HCT116 (cell line): ENCODE data around the gene CNOT10. TPM values are rescaled to one million over a fixed set of nuclear protein-coding genes. Genes with fewer than 3 reads are reported as not detected.
"Not testable (repeated sequence)": the region's sequence is repeated elsewhere in the genome, so short reads cannot be mapped to it uniquely, and the experiment has no call there.

Source experiments
- ATAC-seq: fragments of 200-7000 bp; cut with Tn5 transposase; 2 replicates; pipeline ENCODE4 v1.9.1; 2020; ENCODE audit warnings: mild to moderate bottlenecking, moderate library complexity
- BruUV-seq: library from RNA; stranded (reverse); fragments of 400-500 nt; replicated peaks from 2 replicates; lab custom pipeline; 2021; lab: Mats Ljungman, UMichigan
- CTCF ChIA-PET: fragments of 300-600 bp; sonication (Branson Sonifier 250); formaldehyde crosslinking; loops from one replicate; lab custom pipeline; 2021; ENCODE audit warnings: antibody characterized with exemption; lab: Charles Lee
- POLR2A ChIA-PET: fragments of 300-600, 350-600 bp; sonication (Branson Sonifier 250); formaldehyde crosslinking; loops from one replicate; lab custom pipeline; 2021; ENCODE audit warnings: antibody characterized with exemption; lab: Charles Lee
- RAD21 ChIA-PET, 2 experiments: fragments of 300-600 bp; sonication (Branson Sonifier 250); formaldehyde crosslinking; loops; one replicate each; lab custom pipeline; 2023; ENCODE audit warnings: low total read pairs in 2 of 2; ENCODE audit not compliant: uncharacterized antibody in 2 of 2, unreplicated experiment in 2 of 2, low non-redundant PET in 1 of 2; lab: Charles Lee
- DNase-seq: peaks from one replicate; pipeline ENCODE4 v3.0.0-alpha.2; 2010; ENCODE audit warnings: low read depth, low spot score
- H2AFZ ChIP-seq: fragments of 200-600 bp; shearing (Covaris generic), sonication (generic); 2 replicates; pipeline ENCODE4 v1.6.1; 2017; ENCODE audit warnings: low read depth, mixed run types, mixed read lengths, antibody characterized with exemption, low read length; ENCODE audit not compliant: poor library complexity, severe bottlenecking
- H3K27ac ChIP-seq: 2 replicates; pipeline ENCODE4 v1.5.1; 2012; ENCODE audit warnings: low read depth, low read length
- H3K27me3 ChIP-seq: fragments of 200-600 bp; sonication (generic); 2 replicates; pipeline ENCODE4 v1.6.1; 2016; ENCODE audit warnings: mixed run types, low read length, mixed read lengths; ENCODE audit not compliant: insufficient read depth
- H3K36me3 ChIP-seq, 2 experiments: fragments of 200-500 bp in 1 of 2; fragments of 200-600 bp in 1 of 2; sonication (Bioruptor generic) in 1 of 2; sonication (generic) in 1 of 2; 2 replicates each; pipeline versions ENCODE4 v1.5.1 to v1.6.1; 2014 to 2016; ENCODE audit warnings: low read length in 2 of 2, inconsistent platforms in 1 of 2, mixed read lengths in 1 of 2, mixed run types in 1 of 2; ENCODE audit not compliant: insufficient read depth in 2 of 2, control insufficient read depth in 1 of 2
- H3K4me1 ChIP-seq, 2 experiments: fragments of 200-600 bp in 1 of 2; sonication (generic) in 1 of 2; 2 replicates each; pipeline versions ENCODE4 v1.5.1 to v1.6.1; 2012 to 2017; ENCODE audit warnings: low read length in 2 of 2, inconsistent platforms in 1 of 2, mild to moderate bottlenecking in 1 of 2, mixed read lengths in 1 of 2, mixed run types in 1 of 2, moderate library complexity in 1 of 2; ENCODE audit not compliant: insufficient read depth in 2 of 2, control insufficient read depth in 1 of 2
- H3K4me2 ChIP-seq: fragments of 200-600 bp; sonication (generic); 2 replicates; pipeline ENCODE4 v1.6.1; 2017; ENCODE audit warnings: mixed run types, low read length, mixed read lengths
- H3K4me3 ChIP-seq, 2 experiments: fragments of 200-600 bp in 1 of 2; sonication (generic) in 1 of 2; replicated peaks in 1 of 2; 2 replicates each; pipeline ENCODE4 v1.5.1; 2011 to 2016; ENCODE audit warnings: low read length in 2 of 2, control low read depth in 1 of 2, low read depth in 1 of 2, mild to moderate bottlenecking in 1 of 2, mixed read lengths in 1 of 2, mixed run types in 1 of 2
- H3K79me2 ChIP-seq: fragments of 200-600 bp; sonication (generic); 2 replicates; pipeline ENCODE4 v1.6.1; 2017; ENCODE audit warnings: mild to moderate bottlenecking, mixed run types, low read length, moderate library complexity, mixed read lengths; ENCODE audit not compliant: insufficient read depth
- H3K9ac ChIP-seq: fragments of 200-600 bp; sonication (generic); 2 replicates; pipeline ENCODE4 v1.6.1; 2016; ENCODE audit warnings: low read length, mixed read lengths
- H3K9me2 ChIP-seq: fragments of 200-600 bp; sonication (generic), shearing (Covaris generic); 2 replicates; pipeline ENCODE4 v1.6.1; 2017; ENCODE audit warnings: mixed run types, mild to moderate bottlenecking, moderate library complexity; ENCODE audit not compliant: insufficient read depth
- H3K9me3 ChIP-seq, 2 experiments: fragments of 200-500 bp in 1 of 2; fragments of 200-600 bp in 1 of 2; sonication (Bioruptor generic) in 1 of 2; sonication (generic) in 1 of 2; 2 replicates each; pipeline ENCODE4 v1.6.1; 2014 to 2017; ENCODE audit warnings: low read length in 2 of 2, mixed read lengths in 2 of 2, inconsistent platforms in 1 of 2, low read depth in 1 of 2, mild to moderate bottlenecking in 1 of 2, mixed run types in 1 of 2, moderate library complexity in 1 of 2; ENCODE audit not compliant: control insufficient read depth in 1 of 2, insufficient read depth in 1 of 2
- H4K20me1 ChIP-seq: fragments of 200-600 bp; sonication (generic), shearing (Covaris generic); 2 replicates; pipeline ENCODE4 v1.6.1; 2017; ENCODE audit warnings: mixed run types, mild to moderate bottlenecking, moderate library complexity; ENCODE audit not compliant: insufficient read depth
- CBX3 ChIP-seq: IDR thresholded peaks from 2 replicates; pipeline ENCODE4 v1.6.1; 2012; ENCODE audit warnings: low read depth
- CEBPB ChIP-seq: IDR thresholded peaks from 2 replicates; pipeline ENCODE4 v1.6.1; 2012; ENCODE audit warnings: low read depth
- EGR1 ChIP-seq: IDR thresholded peaks from 2 replicates; pipeline ENCODE4 v1.6.1; 2012; ENCODE audit warnings: low read depth
- EZH2phosphoT487 ChIP-seq: fragments of 200-600 bp; IDR thresholded peaks from 2 replicates; pipeline ENCODE4 v1.6.1; 2018; ENCODE audit warnings: antibody characterized with exemption, borderline replicate concordance
- POLR2A ChIP-seq: IDR thresholded peaks from 2 replicates; pipeline ENCODE4 v1.7.0; 2011; ENCODE audit warnings: borderline replicate concordance; ENCODE audit not compliant: insufficient read depth, insufficient read length; ENCODE audit errors: extremely low read depth
- POLR2AphosphoS5 ChIP-seq: IDR thresholded peaks from 2 replicates; pipeline ENCODE4 v1.6.1; 2011; ENCODE audit warnings: mild to moderate bottlenecking, low read depth, low read length, moderate library complexity
- RAD21 ChIP-seq: IDR thresholded peaks from 2 replicates; pipeline ENCODE4 v1.6.1; 2012; ENCODE audit warnings: low read depth, mild to moderate bottlenecking
- SRF ChIP-seq: IDR thresholded peaks from 2 replicates; pipeline ENCODE4 v1.6.1; 2012; ENCODE audit warnings: low read depth
- ZBTB33 ChIP-seq: IDR thresholded peaks from 2 replicates; pipeline ENCODE4 v1.6.1; 2011; ENCODE audit warnings: mild to moderate bottlenecking, low read length, moderate library complexity; ENCODE audit not compliant: insufficient replicate concordance; ENCODE audit errors: extremely low read depth
- ZFX ChIP-seq: fragments of 450-650 bp; IDR thresholded peaks from 2 replicates; pipeline ENCODE4 v1.6.1; 2017
- ZNF274 ChIP-seq: fragments of 200-500 bp; sonication (Bioruptor generic); IDR thresholded peaks from 2 replicates; pipeline ENCODE4 v1.6.1; 2014; ENCODE audit warnings: mild to moderate bottlenecking, low read depth, low read length, inconsistent platforms
- intact Hi-C: fragments of 100-400 bp; cut with micrococcal nuclease; formaldehyde crosslinking; loops from 2 replicates; pipeline ENCODE4 v1.10.0; 2022
- total RNA-seq: library from RNA; stranded (reverse); gene quantifications from one replicate; pipeline ENCODE4 v1.2.1, GENCODE V29; 2021; ENCODE audit not compliant: unreplicated experiment
- TF ChIP-seq, protein P1 (sequence below): IDR thresholded peaks from 2 replicates; pipeline ENCODE4 v1.6.1; 2012
- TF ChIP-seq, protein P2 (sequence below), 3 experiments: fragments of 200-600 bp in 1 of 3; sonication (generic) in 1 of 3; IDR thresholded peaks in 2 of 3; conservative IDR thresholded peaks in 1 of 3; 2 replicates each; pipeline ENCODE4 v1.5.1; 2012 to 2017; ENCODE audit warnings: low read depth in 2 of 3, low read length in 2 of 3, antibody characterized with exemption in 1 of 3, borderline replicate concordance in 1 of 3, control low read depth in 1 of 3, mild to moderate bottlenecking in 1 of 3, mixed read lengths in 1 of 3, mixed run types in 1 of 3, moderate library complexity in 1 of 3; ENCODE audit not compliant: insufficient read depth in 1 of 3

CNOT10 gene
- total RNA-seq, 1 experiment from 2014 or later: 47.4 TPM

DNA sequence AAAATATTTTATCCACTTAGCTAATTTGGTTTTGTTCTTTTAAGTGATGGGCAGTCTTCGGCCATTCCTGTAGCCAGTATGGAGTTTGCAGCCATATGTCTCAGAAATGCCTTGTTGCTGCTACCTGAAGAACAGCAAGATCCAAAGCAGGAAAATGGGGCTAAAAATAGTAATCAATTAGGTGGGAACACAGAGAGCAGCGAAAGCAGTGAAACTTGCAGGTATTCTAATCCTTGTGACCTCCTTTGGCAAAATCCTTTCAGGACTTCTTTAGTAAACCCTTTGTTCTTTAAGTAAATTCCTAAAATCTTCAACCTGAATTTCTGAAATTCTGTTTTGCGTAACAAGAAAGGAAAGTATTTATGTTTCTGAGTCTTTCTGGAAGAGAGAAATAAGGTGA is 49.8 kb downstream of the CNOT10 start (continued):
- TF ChIP-seq, protein P1, sequence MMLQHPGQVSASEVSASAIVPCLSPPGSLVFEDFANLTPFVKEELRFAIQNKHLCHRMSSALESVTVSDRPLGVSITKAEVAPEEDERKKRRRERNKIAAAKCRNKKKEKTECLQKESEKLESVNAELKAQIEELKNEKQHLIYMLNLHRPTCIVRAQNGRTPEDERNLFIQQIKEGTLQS: no peak
- TF ChIP-seq POLR2A (no peak), CEBPB (no peak), EGR1 (no peak), POLR2AphosphoS5 (no peak), ZFX (no peak)

GRCh38 chr3:32743470-32743869 is 58.5 kb downstream of the CNOT10 start:
- intact Hi-C loops, H4K20me1 ChIP-seq, H3K79me2 ChIP-seq, BruUV-seq, H3K9ac ChIP-seq, H3K9me2 ChIP-seq, CTCF ChIA-PET, H3K4me2 ChIP-seq, RAD21 ChIA-PET, POLR2A ChIA-PET, ATAC-seq, H3K36me3 ChIP-seq, H2AFZ ChIP-seq, H3K4me3 ChIP-seq, H3K27me3 ChIP-seq, H3K9me3 ChIP-seq, DNase-seq, H3K4me1 ChIP-seq, H3K27ac ChIP-seq: not testable (repeated sequence)

- Histone ChIP-seq H3K27me3 (no peaks in the 10 kb centered on the region), H3K4me1 (0 out of 4 replicates have a peak, but pooled peaks cover 0 to 1% of the 10 kb centered on the region in 2 experiments), H3K4me3 (no peak overlapping the region), H3K9ac (no peak overlapping the region), H3K9me2 (no peaks in the 10 kb centered on the region), H4K20me1 (no peaks in the 10 kb centered on the region), H3K4me2 (no peak overlapping the region), H3K27ac (no peak overlapping the region), H3K9me3 (no peaks in the 10 kb centered on the region), H2AFZ (no peak overlapping the region), H3K36me3 (peaks cover 2 to 5% of the 10 kb centered on the region in 2 experiments; a peak in 1 of 4 replicates), H3K79me2 (no peaks in the 10 kb centered on the region)
- DNase-seq (no peak), ATAC-seq (no peak)
- RAD21 ChIA-PET: no interaction called here
- POLR2A ChIA-PET: no interaction called here
- intact Hi-C loops: no loop called here
- TSS peak; percentile 19 for BruUV-seq
- CTCF ChIA-PET: no interaction called here
- TF ChIP-seq RAD21 (no peak), ZNF274 (no peak), CEBPB (no peak), EZH2phosphoT487 (no peak), SRF (no peak), EGR1 (no peak), CBX3 (no peak), ZBTB33 (no peak)
- TF ChIP-seq, protein P1: no peak
- TF ChIP-seq, protein P2, sequence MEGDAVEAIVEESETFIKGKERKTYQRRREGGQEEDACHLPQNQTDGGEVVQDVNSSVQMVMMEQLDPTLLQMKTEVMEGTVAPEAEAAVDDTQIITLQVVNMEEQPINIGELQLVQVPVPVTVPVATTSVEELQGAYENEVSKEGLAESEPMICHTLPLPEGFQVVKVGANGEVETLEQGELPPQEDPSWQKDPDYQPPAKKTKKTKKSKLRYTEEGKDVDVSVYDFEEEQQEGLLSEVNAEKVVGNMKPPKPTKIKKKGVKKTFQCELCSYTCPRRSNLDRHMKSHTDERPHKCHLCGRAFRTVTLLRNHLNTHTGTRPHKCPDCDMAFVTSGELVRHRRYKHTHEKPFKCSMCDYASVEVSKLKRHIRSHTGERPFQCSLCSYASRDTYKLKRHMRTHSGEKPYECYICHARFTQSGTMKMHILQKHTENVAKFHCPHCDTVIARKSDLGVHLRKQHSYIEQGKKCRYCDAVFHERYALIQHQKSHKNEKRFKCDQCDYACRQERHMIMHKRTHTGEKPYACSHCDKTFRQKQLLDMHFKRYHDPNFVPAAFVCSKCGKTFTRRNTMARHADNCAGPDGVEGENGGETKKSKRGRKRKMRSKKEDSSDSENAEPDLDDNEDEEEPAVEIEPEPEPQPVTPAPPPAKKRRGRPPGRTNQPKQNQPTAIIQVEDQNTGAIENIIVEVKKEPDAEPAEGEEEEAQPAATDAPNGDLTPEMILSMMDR (IDR thresholded peaks at IDR 0.05 in 2 of 3, conservative IDR thresholded peaks at IDR 0.05 in 1 of 3; ENCODE audit: borderline replicate concordance in 1 of 3, insufficient read depth in 1 of 3, low read depth in 2 of 3, low read length in 2 of 3): no peak
These were observed 58.9 kb downstream of the CNOT10 start for GRCh38 chr3:32743934-32744333.
